ENCODE measurements around the gene UEVLD.
"Not testable (repeated sequence)": the region's sequence is repeated elsewhere in the genome, so short reads cannot be mapped to it uniquely, and the experiment has no call there.

The UEVLD gene

GRCh38 chr11:18588297-18589252 lies at the start of gene UEVLD:
UEVLD (minus strand) TSS chr11:18588734; CDS start chr11:18588654, 80 bp downstream.
- DNase-seq, result peak; percentile 77

- DNase-seq, result peak; percentile 98
These were observed 45.9 kb upstream of the UEVLD start, which contains the start of gene SPTY2D1 for GRCh38 chr11:18634140-18635032. SPTY2D1 (minus strand) TSS chr11:18634342; CDS start chr11:18634257, 85 bp downstream.

DNA sequence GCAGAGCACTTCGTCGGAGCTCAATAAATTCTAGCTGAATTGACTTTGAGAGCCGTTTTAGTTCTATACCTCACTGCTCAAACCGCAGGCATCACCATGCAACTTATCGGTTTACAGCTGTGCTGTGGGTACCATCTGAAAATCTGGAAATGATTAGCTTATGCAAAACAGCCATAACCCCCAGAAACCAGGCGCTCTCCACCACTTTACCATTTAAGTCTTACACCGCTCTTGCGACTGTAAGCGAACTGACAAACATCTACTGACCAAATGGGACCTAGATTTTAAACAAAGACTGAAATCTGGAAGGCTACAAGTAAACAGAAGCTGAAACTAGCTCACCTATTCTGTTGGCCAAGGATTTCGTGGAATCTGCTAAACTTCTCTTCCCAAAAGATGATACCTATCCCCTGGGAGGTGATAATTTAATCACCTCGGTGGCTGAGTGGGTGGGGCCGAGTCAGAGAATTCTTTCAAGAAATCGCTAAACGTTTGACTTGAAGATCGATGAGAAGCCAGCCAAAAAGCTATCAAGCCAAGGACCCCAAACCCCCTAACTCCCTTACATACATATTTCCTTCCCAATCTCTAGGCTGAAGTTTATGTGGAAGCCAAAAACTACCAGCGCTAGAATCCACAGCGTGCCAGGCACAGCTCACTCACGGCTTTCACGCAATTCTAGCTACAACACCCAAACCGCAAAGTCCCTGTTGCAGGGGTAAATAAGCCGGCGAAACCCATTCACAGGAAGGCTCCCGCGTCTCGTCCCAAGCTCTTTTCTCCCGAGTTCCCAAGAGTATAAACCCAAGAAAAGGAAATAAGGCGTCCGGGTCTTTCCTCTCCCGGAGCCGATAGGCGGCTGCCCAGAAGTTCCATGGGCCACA lies 45.0 kb upstream of the UEVLD start:
- DNase-seq, result no peak

GRCh38 chr11:18632841-18633240 lies 44.3 kb upstream of the UEVLD start:
- no peak for DNase-seq

DNA sequence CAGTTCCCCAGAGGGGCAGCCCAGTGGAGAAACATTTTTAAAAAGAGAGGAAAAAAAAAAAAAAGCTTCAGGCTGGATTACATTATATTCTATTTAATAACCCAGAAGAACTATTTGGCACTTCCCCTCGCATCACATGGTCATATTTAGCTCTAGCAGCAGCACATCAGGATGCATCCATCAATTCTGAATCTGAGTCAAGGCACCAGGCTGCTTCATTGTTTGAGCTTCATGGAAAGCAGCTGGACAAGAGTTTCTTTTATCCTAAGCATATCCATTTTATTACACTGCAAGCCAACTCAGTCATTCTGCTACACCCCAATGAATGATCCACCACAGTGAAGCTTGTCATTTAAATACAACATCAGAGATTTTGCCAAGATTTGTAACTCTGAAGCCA lies 35.6 kb upstream of the UEVLD start:
- no peak for DNase-seq

- DNase-seq, result no peak
These were observed 35.2 kb upstream of the UEVLD start for GRCh38 chr11:18623707-18624106.

DNA sequence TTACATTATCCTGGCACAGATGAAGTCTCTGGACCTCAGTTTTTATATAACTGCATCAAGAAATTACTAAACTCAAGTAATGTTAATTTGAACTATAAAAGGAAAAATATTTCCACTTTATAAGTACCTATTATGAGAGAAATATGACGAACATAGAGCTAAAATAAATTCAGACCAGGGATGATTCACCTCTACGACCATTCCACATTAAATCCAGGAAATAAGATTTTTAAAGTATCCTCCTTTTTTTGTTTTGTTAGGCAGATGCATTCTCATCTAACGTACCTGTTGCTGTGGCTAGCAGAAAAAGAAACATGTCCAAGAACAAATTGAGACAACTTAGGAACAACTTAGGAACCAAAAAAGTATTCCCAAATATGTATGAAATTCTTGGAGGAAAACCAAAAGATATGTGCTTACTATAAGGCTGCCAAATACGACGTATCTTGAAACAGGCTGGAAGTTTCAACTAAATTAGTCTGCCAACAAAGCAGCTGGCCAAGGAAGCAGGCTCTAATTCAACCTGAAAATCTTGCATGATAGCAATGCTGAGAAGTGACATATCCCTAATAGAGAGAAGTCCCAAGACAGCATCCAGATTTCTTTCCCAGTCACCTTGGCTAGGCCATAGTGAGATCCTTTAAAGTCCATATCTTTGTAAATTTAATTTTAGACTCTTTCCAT lies 29.9 kb upstream of the UEVLD start:
- DNase-seq, result no peak

GRCh38 chr11:18617688-18618341 lies 29.3 kb upstream of the UEVLD start:
- no peak for DNase-seq

DNA sequence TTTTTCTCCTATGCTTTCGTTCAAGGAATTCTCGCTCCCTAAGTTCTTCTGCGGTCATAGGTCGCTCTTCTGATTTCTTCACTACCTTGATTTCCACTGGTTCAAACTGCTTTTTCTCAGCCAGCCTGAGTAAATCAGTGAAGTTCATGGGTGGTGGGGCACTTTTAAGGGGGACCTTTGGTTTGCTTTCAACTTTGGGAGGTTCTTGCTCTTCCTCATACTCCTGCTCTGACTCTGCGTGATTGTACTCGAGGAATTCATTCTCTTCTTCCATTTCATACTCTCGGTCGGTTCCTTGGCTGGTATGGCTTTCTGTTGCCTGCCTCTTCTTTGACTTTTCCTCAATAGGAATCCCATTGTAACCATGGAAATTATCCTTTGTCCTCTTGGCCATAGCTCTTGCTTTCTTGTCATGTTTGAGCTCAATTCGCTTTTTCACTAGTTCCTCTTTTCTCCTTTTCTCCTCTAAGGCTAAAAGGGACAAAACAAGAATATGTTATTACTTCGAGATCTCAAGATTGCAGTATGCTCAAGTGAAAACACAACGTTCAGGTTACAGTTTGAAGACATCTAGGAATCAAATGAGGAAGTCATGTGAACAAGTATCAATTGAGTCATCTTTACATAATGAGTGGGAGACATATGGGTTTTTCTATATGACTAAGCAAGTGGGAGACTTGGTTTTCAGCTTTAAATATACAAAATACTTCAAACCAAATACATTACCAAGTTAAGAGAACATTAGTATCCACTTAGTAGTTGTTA lies 27.3 kb upstream of the UEVLD start:
- DNase-seq, result no peak

DNA sequence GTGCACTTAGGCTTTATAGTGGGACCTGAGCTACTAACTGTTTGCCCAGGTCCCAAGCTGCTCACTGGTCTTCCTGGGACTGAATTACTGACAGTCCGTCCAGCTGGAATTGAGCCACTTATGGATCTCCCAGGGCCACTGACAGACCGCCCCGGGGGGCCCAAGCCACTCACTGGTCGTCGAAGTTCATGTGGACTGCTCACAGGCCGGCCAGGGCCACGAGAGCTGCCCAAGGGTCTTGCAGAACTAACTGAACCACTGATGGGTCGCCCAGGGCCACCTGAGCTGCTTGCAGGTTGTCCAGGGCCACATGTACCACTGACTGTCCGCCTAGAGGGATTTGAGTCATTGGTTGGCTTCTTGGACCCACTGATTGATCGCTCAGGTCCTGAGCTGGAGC lies 26.1 kb upstream of the UEVLD start:
- no peak for DNase-seq

- no peak for DNase-seq
These were observed 23.9 kb upstream of the UEVLD start for GRCh38 chr11:18612394-18612793.

- no peak for DNase-seq
These were observed 22.7 kb upstream of the UEVLD start for GRCh38 chr11:18611196-18611595.

- DNase-seq, result peak; percentile 56
These were observed 19.8 kb upstream of the UEVLD start for GRCh38 chr11:18608376-18608775.

DNA sequence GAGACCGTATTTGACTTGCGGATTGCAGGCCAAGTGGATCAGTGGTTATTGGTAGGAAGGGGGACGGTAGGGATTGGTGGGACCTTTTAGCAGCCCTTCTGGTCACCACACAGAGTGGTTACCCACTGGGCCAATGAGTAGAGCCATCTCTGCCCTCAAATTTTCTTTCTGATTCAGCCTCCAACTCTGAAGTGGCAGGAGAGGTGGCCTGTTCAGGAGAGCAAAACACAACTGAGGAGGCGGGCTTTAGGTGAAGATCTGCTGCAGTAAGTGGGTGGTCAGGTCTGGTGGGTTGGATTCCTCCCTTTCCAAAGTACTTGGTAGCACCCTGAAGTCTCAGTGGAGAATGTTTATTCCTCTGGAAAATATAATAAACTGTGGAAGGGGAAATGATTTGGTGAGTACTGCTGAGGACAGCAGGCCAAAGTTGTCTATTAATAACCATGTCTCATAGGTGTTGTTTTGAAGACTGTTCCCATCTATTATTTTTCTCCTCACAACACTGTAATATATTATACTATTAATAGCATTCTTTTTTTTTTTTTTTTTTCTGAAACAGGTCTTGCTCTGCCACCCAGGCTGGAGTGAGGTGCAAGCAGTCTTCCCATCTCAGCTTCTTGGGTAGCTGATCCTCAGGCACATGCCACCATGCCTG lies 12.5 kb upstream of the UEVLD start:
- DNase-seq, result no peak

DNA sequence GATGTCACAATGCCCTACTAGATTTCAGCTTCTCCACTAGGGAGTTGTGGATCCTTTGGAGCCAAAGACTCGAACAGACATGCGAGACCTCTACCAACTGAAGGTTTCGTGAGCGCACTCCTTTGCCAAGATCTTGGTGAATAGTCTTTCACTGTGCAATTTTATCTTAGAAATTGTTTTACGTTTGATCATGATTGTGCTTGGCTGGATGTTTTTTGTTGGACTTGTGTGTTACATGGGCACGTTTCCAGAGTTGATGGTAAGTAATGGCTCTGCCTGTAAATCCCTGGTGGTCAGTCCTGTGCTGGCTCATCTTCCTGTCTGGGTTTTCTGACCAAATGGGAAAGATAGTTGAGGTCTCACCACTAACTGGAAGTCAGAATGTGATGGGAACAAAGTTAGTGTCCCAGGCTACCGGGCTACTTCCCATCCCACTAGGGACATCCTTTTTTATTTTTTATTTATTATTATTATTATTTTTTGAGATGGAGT lies 11.3 kb upstream of the UEVLD start, which contains the start of gene MISFA:
Gene MISFA (plus strand): TSS at position 51 of the 492 bp plus-strand sequence. CDS start 140 bp downstream, at position 191.
- no peak for DNase-seq

DNA sequence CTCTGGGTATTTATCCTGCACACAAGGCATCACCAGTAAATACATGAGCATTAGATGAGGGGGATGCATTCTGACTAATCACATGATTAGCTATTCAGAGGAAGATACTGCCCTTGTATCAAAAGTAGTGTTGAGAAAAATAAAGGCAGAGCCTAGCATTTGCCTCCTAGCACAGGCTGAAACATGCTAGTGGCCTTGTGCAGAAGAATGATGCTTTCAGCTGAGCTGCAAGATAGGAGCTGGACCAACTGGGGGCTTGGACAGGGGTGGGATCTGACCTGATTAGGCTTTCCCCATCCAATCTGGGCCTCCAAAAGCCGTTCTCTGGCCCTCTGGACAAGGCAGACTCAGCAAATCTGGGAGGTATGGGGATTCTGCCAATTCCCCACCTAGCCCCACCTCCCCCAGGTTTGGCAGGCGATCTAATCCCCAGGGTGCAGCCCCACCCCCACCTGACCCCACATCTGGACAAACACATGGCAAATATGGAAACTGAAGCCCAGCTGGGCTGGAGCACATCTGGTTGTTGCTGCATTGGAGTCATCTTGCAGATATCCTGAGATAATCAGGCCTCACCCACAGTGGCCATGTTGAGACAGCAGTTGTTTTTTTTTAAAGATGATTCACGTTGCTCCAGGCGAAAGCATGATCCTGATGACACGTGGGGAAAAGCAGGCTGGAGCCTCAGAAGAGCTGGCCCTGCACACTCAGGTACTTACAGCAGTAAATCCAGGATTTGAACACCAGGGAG lies 6.6 kb upstream of the UEVLD start:
- DNase-seq, result no peak

DNA sequence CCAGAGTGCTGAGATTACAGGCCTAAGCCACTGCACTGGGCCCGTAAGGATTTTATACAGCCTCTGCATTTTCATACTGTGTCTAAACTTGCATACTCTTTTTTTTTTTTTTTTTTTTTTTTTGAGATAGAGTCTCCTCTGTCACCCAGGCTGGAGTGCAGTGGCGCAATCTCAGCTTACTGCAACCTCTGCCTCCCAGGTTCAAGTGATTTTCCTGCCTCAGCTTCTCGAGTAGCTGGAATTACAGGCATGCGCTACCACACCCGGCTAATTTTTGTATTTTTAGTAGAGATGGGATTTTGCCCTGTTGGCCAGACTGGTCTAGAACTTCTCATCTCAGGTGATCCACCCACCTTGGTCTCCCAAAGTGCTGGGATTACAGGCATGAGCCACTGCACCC lies 5.6 kb upstream of the UEVLD start:
- not testable (repeated sequence) for DNase-seq

DNA sequence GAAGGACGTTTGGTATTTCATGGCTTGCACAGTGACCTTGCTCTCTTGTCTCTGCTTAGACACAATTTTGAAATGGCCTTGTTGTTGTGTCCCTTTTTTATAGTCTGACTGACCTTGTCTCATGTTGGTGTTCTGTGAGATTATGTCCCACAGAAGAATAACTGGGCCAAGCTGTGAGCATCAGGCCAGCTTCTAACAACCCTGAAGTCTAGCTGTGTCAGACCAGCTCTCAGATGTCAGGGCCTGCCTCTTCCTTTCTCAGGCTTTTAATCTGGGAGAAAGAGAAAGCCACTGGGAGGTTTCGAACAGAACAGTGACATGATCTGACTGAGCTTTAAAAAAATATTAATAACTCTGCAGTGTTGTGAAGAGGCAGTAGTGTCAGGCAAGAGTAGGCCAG lies 2.0 kb upstream of the UEVLD start:
- DNase-seq, result no peak

DNA sequence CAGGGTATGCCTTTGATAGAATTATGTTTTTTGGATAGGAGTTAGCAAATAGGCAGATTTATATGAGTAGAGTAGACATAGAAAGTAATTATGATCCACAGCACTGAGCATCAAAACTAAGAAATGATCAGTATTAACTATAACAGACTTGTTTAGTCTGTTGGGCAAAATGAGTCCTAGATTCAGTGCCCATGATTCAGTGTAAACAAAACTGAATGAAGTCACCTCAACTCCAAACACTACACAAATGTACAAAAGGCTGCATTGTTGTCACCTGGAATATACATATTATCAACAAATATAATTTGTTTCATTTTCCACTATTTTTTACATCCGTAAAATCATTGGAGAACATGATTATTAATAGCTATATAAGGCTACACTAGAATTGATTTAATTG lies 6.7 kb downstream of the UEVLD start:
- DNase-seq, result no peak
